Activated CD4-positive, alpha-beta T cell treated with anti-CD3 and anti-CD28 coated beads, Interleukin-2, Interleukin-4, amounts not matched to agents 100 ng/mL and 50 ng/mL, durations not matched to agents 16 hours and 8 hours (primary cell): ENCODE results near the gene RAB11A.

Experiments
- DNase-seq: peaks from one replicate; pipeline ENCODE4 v3.0.0-alpha.2; 2020; ENCODE audit warnings: low spot score

RAB11A gene

DNA sequence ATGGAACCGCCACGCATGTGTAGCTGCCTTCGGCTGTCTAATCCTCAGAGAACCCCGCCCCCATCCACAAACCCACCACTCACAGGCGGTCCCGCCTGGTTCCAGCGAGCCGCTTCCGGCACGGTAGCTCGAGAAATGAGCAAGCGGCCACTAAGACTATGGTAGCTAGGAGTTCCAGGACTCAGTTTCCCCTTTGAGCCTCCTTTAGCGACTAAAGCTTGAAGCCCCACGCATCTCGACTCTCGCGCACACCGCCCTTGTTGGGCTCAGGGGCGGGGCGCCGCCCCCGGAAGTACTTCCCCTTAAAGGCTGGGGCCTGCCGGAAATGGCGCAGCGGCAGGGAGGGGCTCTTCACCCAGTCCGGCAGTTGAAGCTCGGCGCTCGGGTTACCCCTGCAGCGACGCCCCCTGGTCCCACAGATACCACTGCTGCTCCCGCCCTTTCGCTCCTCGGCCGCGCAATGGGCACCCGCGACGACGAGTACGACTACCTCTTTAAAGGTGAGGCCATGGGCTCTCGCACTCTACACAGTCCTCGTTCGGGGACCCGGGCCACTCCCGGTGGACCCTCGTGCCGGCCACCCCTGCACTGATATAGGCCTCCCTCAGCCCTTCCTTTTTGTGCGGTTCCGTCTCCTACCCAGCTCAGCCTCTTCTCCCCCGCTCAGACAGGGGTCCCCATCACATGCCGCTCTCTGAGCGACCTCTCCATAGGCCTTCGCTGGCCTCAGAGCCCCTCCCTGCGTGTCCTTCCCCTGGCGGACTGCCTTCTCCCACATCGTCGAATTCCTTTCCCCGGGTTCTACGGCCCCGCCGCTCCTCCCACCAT, at the start of gene RAB11A:
Gene RAB11A, plus strand, starts transcription at position 366 of the 828 bp plus-strand sequence. Its CDS starts 95 bp downstream, at position 461.
- DNase-seq = peak; percentile 96

DNA sequence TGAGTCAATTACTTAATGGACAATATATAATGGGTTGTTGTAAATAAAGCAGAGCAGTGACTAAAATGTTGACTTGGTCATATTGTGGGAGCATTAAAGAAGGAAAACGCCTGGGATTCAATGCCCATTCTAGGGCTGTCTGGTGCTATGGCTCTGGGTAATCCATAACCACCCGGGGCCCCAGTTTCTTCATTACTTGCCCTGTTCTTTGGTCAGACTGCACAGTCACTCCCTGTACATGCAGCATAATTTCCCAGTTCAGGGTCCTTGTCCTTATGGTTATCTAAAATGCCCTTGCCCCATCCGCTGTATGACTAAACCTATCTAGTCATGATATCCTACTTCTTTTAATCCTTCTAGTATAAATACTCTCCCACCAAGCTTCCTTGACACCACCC, 49.7 kb upstream of the RAB11A start:
- DNase-seq = no peak

DNA sequence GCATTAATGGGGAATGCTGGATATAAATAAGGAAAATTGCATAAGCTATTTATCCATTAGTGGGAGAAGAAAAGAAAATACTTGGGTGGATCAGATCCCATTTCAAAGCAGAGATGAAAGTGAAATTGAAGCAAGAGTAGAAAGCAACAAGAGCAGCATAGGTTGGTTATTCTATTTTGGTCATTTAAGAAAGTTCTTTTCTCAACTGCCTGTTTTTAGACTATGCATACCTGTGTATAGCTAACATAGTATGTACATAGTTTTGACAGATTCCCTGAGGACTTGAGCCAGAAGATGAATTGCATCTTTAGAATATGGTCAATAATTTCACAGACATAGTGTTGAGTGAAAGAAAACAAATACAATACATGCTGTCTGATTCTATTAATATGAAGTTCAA, 48.2 kb upstream of the RAB11A start:
- DNase-seq = no peak

DNA sequence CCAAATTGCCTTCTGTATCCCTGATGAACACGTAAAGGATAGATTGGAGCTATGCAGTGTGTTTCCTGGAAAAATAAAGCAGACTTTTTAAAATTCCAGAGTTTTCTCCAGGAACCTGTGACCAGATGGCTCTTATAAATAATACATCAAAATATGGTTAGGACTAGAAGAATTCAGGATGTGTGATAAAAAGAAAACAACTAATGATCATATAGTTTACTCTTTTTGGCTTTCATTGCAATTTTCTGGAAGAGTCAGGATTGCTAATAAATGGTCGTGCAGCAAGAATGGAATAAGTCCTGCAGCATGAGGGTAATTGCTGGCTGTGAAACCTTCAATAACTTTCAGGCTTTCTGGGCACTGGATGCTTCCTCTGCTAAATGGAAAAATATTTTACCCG, 47.0 kb upstream of the RAB11A start:
- DNase-seq = no peak

DNA sequence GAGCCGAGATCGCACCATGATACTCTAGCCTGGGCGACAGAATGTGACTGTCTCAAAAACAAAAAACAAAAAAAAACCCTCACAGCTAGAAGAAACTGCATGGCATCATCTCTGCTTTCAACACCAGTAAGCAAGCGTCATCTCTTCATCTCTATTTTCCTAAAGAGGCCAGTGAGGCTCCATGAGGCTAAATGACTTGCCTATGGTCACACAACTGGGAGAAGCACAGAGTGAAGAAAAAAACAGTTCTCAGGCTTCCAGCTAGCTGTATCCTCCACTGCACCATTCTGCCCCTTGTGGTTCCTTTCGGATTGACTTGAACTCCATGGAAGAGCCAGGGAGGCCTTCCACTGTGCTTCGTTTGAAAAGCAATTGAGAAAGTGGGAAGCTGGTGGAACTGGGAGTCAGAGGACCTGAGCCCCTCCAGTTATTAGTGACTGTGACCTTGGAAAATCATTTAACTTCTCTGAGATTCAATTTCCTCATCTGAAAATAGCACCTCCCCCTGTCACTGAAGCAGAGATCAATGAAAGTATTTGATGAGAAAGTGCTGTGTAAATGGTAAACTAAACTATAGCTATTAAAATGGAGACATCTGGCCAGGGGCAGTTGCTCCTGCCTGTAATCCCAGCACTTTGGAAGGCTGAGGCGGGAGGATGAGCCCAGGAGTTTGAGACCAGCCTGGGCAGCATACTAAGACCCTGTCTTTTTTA, 45.1 kb upstream of the RAB11A start:
- DNase-seq = no peak

DNA sequence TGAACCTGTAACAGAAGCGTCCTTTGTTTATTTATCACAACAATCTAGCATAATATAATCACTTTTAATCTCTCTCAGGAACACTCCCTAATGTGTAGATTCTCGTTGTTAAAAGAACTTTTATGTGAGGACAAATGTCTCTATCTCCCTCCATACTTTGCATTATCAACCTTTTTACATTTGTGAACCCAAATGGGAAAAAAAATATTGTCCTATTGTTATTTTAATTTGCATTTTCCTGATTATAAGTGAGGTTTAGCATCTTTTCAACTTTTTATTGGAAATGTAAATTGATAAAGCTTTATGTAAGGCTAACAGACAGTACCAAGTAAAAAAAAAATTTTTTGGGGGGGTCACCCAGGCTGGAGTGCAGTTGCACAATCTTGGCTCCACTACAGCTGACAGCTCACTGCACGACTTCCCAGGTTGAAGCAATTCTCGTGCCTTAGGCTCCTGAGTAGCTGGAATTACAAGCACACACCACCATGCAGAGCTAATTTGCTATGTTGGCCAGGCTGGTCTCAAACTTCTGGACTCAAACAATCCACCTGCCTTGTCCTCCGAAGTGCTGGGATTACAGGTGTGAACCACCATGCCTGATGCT, 44.2 kb upstream of the RAB11A start:
- no peak for DNase-seq

DNA sequence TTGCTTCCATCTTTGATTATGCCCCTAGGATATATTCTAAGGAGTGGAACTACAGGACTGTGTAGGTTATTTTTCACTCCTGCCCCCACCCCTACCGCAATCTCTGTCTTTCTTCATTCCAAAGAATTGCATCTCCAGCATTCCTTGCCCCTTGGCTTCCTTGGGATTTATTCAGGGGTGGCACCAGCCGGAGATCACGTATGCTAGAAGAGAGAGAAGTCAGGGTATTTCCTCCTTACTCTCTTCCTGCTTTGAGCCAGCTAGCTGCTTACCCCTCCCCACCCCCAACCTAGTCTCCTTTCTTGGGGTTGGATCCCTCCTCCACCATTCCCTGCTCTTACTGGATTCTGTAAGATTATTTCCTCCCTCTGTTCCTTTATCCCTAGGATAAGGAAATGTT, 42.2 kb upstream of the RAB11A start:
- no peak for DNase-seq

DNA sequence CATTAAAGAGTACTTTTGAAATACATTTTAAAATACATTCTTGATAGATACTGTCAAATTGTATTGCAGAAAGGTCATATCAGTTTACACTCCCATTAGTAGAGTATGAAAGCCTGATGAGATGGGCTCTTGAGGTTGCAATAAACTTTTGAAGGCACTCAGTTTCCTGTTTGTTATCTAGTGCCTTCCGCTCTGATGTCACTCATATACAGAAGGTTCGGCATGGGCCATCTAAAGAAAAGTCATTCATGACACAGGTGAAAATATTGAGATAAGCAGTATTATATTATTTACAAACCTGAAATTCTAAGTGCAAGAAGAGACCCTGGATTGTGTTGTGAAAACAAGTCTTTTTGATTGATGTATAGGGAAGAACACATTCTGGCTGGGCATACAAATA, 40.7 kb upstream of the RAB11A start:
- DNase-seq = peak; percentile 55

DNA sequence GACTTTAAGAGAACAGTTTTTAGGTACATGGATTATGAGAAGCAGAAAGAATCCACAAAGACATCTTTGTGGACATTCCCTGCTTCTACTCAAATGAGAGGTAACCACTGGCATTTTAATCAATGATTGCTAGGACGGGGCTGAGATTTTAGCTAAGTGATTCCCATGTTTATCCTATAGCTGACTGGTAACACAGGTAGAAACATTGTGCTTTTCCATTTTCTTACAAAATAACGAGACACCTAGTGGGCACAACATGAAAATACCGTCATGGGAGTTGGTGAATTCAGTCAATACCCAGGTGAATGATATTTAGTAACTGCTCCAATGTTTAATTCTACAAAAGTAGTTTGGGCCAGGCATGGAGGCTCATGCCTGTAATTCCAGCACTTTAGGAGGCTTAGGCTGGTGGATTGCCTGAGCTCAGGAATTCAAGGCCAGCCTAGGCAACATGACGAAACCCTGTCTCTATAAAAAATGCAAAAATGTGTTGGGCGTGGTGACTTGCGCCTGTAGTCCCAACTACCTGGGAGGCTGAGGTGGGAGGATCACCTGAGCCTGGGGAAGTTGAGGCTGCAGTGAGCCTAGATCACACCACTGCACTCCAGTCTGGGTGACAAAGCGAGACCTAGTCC, 40.0 kb upstream of the RAB11A start:
- peak; percentile 59 for DNase-seq

DNA sequence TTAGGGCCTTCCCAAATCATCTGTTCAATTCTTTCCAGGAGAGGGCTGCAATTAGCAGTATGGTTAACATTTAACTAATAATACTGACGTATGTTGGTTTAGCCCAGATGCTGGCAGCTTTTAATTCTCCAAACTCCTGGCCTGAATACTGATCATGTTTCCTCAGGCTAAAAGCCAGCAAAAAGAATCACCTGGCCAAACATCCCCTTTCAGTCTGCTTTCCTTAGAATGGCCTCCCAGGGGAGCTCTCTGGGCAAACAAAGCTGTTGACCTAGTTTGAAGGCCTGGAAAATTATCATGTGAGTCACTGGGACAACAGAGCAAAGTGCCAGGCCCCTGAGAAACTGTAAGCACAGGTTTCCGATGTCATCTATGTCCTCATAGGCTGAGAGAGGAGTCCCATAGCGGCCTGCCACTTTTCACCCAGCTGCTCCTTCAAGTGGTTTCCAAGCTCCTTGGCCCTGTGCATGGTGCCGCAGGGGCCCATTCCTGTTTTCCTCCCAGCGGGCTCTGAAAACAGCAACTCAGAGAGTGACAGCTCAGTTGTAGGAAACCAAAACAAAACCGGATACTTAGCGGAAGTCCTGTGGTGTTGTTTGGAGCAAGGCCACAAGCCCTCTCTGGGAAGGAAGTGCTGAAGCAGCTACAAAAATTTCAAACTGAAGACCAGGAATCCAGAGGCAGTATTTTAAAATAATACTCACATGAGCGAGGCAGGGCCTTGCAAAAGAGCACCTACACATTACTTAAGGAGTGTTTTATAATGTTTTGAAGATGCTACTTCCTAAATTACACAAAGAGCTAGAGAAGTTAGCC, 36.5 kb upstream of the RAB11A start:
- peak; percentile 72 for DNase-seq

DNA sequence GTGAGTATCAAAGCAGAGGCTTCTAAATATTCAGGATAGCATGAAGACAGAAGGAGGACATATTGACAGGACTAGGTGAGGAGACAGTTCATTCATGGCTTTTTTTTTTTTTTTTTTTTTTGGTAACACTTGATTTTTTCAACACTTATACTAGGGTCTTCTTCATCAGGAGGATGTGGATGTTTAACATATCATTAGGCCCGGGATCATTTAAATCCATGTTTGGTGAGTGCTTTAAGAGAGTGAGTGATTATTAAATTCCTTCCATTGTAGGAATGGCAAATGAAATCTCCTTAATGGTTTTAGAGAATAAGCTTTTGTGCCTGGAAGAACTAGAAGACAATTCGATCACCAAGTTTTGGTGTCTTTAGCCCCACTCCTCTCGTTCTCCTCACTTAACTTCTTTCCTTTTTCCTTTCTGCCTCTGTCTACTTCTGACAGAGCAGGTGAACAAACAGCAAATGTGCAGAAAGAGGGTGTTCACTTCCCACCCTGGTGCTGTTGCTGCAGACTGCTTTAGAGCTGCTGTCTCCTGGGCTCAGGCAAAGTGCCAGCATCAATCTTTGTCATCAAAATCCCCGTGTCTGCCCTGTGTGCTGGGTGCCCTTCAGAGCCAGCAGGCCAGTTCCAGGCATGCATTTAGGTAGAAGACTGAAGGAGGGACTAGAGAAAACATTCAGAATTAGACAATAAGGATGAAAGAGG, 35.6 kb upstream of the RAB11A start:
- peak; percentile 22 for DNase-seq

DNA sequence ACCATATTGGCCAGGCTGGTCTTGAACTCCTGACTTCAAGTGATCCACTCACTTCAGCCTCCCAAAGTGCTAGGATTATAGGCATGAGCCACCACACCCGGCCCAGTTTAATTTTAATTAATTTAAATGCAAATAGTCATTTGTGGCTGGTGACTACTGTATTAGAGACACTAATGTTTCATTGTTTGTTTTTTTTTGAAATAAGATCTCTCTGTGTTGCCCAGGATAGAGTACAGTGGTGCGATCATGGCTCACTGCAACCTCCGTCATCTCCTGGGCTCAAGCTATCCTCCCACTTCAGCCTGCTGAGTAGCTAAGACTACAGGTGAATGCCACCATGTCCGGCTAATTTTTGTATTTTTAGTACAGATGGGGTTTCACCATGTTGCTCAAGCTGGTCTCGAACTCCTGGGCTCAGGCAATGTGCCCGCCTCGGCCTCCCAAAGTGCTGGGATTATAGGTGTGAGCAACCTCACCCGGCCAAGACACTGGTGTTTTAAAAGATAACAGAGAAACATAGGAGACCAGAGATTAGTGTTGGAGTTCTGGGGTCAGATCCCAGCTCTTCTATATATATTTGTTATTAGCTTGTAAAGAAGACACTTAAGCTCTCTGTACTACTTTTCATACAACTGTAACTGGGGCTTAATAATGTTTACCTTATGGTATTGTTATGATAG, 34.5 kb upstream of the RAB11A start:
- DNase-seq = no peak

DNA sequence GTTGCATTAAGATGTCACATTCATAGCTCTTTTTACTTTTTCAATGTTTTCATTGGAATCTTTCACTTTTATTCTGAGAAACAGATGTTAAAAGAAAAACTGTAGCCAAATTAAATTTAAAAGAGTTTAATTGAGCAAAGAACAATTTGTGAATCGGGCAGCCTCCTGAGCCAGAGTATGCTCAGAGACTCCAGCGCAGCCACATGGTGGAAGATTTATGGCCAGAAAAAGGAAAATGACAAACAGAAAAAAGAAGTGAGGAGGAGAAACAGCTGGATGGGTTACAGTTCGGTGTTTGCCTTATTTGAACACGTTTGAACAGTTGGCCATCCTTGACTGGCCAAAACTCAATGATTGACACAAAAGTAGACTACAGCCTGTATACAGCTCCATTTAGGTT, 33.8 kb upstream of the RAB11A start:
- no peak for DNase-seq

DNA sequence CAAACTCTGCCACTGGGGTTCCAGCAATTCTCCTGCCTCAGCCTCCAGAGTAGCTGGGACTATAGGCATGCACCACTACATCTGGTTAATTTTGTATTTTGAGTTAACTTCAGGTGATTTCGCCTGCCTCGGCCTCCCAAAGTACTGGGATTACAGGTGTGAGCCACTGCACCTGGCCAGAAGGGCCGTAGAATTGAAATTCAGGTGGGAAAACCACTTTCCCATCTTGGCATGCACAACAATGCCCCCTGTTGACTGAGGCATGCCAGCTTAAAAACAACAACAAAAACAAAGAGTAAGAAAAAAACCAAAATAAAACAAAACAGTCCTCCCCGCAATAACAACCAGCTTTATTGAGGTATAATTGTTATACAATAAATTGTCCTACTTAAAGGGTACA, 32.6 kb upstream of the RAB11A start:
- no peak for DNase-seq

DNA sequence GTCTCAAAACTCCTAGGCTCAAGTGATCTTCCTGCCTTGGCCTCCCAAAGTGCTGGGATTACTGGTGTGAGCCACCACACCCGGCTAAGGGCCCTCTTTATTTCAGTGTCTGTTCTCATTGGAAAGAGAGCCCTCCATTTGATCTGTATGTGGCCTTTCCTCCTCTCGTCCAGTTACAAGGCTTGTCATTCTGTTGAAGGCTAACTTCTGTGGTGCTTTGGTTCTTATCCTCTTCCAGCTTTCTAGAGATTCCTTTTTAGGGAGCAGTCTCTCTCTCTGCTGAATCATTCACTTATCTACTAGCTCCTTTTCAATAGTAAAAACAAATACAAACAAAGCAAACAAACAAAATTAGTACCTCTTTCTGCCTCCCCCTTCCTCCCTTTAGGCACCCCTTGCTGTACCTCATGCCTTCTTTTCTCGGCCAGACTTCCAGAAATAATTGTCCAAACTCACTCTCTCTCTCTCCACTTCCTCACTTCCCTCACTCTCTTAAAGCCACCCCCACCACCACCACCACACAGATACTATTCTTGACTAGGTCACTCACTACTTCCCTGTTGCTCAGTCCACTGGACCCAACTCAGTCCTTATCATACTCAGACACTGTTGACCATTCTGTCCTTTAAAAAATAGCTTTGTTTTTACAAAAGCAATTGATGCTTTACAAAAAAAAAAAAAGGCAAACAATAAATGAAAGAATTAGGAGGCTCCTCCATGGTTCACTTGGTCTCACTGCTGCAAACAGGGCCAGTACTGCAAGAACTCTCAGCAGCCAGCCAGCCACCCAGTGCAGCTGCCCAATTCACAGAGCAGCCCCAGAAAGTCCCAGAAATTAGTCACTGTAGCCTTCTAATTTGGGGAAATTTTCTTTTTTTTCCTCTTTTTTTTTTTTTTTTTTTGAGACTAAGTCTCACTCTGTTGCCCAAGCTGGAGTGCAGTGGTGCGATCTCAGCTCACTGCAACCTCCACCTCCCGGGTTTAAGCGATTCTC, 31.7 kb upstream of the RAB11A start:
- DNase-seq = no peak

DNA sequence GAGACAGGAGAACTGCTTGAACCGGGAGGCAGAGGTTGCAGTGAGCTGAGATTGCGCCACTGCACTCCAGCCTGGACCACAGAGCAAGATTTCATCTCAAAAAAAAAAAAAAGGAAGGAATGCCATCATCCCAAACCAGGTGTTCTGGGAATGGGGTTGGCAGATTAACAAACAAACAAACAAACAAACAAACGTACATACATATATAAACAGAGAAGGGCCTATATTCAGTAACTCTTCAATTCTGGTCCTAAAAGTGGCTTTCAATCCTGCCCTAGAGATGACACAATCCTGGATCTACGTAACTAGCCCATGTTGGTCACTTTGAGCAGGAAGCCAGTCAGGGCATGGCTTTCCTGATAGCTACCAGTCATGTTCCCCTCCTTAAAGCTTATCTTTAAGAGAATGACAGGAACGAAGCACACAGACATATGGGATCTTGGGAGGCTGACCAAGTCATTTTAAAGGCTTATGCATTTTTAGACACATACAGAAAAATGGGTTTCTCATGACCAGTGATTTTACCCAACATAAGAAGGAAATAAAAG, 29.9 kb upstream of the RAB11A start:
- no peak for DNase-seq

DNA sequence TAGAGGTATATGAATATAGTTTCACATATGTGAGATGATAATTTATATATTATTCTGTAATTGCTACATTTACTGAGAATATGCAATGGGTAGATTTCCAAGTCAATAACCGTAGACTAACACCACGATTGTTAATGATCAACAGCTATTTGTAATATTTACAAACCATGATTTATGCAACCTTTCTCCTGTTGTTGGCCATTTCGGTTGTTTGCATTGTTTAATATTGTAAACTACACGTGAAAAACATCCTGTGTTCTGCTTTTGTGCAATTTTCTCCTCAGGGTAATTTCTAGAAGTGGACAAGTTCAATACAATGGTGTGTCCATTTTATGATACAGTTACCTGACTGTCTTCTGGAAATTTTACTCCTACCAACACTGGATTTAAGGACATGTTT, 29.3 kb upstream of the RAB11A start:
- no peak for DNase-seq

DNA sequence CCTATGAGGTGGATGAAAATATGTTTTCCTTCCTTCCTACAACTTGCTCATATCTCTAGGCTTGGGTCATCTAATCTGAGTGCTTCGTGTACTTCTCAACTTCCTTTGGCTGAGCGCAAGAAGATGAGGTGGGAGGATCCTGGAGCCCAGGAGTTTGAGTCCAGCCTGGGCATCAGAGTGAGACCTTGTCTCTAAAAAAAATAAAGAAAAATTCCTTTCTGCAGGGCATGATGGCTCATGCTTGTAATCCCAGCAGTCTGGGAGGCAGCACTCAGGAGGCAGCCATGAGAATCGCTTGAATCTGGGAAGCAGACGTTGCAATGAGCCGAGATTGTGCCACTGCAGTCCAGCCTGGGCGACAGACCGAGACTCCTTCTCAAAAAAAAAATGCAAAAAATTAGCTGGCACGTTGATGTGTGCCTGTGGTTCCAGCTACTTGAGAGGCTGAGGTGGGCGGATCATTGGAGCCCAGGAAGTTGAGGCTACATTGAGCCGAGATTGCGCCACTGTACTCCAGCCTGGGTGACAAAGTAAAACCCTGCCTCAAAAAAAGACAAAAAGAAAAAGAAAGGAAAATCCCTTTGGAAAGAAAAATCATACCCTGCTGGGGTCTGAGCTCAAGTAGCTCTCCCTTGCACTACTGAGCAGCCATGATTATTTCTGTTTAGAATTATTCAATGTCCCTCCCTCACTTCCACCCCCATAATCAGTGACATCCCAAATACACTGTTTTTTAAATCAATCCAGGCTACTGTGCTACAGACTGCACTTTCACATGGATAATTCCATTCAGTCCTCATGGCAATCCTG, 28.0 kb upstream of the RAB11A start:
- DNase-seq = no peak
